Stimulated activated naive CD8-positive, alpha-beta T cell treated with anti-CD3 and anti-CD28 coated beads, Interleukin-15, Interleukin-2, amounts not matched to agents 100 ng/mL and 50 ng/mL, for 24 hours (primary cell): Measurements from ENCODE around the gene MTOR.
A peak's percentile ranks its signal among the peaks of the same experiment; 100 is the strongest.
"Not testable (repeated sequence)": the region's sequence is repeated elsewhere in the genome, so short reads cannot be mapped to it uniquely, and the experiment has no call there.

Experiments used
- H3K27ac Mint-ChIP-seq: one replicate; pipeline ENCODE4 v1.8.0; 2021; ENCODE audit warnings: mild to moderate bottlenecking, mixed read lengths
- H3K27me3 Mint-ChIP-seq: one replicate; pipeline ENCODE4 v1.8.0; 2021; ENCODE audit warnings: mixed read lengths
- H3K36me3 Mint-ChIP-seq: one replicate; pipeline ENCODE4 v1.8.0; 2021; ENCODE audit warnings: low read depth, mixed read lengths
- H3K4me1 Mint-ChIP-seq: one replicate; pipeline ENCODE4 v1.8.0; 2021; ENCODE audit warnings: low read depth, mixed read lengths
- H3K4me3 Mint-ChIP-seq: one replicate; pipeline ENCODE4 v1.8.0; 2021; ENCODE audit warnings: mild to moderate bottlenecking, mixed read lengths
- H3K9me3 Mint-ChIP-seq: one replicate; pipeline ENCODE4 v1.8.0; 2021; ENCODE audit warnings: mixed read lengths

MTOR gene

GRCh38 chr1:11072216-11072917, 190.0 kb downstream of the MTOR start:
- Mint-ChIP-seq H3K27ac (peak overlapping the region; percentile 11), H3K27me3 (no peaks in the 10 kb centered on the region), H3K36me3 (peaks cover 81% of the 10 kb centered on the region), H3K4me3 (no peak overlapping the region), H3K9me3 (no peaks in the 10 kb centered on the region), H3K4me1 (peaks cover 8% of the 10 kb centered on the region)

GRCh38 chr1:11071463-11072215, 190.7 kb downstream of the MTOR start:
- Mint-ChIP-seq H3K36me3 (peaks cover 78% of the 10 kb centered on the region), H3K27me3 (no peaks in the 10 kb centered on the region), H3K9me3 (no peaks in the 10 kb centered on the region), H3K27ac (peak overlapping the region; percentile 51), H3K4me3 (no peak overlapping the region), H3K4me1 (peaks cover 8% of the 10 kb centered on the region)

GRCh38 chr1:11070876-11071275, 191.5 kb downstream of the MTOR start:
- Mint-ChIP-seq H3K4me3 (no peak overlapping the region), H3K4me1 (peaks cover 8% of the 10 kb centered on the region), H3K9me3 (no peaks in the 10 kb centered on the region), H3K36me3 (peaks cover 76% of the 10 kb centered on the region), H3K27ac (no peak overlapping the region), H3K27me3 (no peaks in the 10 kb centered on the region)

- Mint-ChIP-seq H3K4me1 (peaks cover 8% of the 10 kb centered on the region), H3K36me3 (peaks cover 79% of the 10 kb centered on the region), H3K27ac (peak overlapping the region; percentile 90), H3K9me3 (no peaks in the 10 kb centered on the region), H3K27me3 (no peaks in the 10 kb centered on the region), H3K4me3 (no peak overlapping the region)
Measured at GRCh38 chr1:11068600-11069473, 193.5 kb downstream of the MTOR start.

GRCh38 chr1:11067716-11068599, 194.4 kb downstream of the MTOR start:
- Mint-ChIP-seq H3K27ac (no peak overlapping the region), H3K36me3 (peaks cover 87% of the 10 kb centered on the region), H3K4me1 (peaks cover 14% of the 10 kb centered on the region)

DNA sequence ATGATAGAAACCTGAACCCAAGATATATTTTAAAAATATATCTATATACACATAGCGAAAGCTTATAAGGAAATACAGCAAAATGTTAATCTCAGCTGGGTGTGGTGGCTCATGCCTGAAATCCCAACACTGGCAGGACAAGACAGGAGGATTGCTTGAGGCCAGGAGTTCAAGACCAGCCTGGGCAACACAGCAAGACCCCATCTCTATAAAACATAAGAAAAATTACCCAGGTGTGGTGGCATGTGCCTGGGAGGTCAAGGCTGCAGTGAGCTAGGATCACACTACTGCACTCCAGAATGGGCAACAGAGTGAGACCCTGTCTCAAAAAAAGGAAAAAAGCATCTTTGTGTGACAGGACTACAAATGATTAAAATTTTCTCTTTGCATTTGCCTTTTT, 196.6 kb downstream of the MTOR start:
- H3K4me3 Mint-ChIP-seq: no peak overlapping the region
- no peaks in the 10 kb centered on the region for H3K9me3 Mint-ChIP-seq
- no peak overlapping the region for H3K27ac Mint-ChIP-seq
- no peaks in the 10 kb centered on the region for H3K27me3 Mint-ChIP-seq
- peaks cover 80% of the 10 kb centered on the region for H3K36me3 Mint-ChIP-seq
- peaks cover 36% of the 10 kb centered on the region for H3K4me1 Mint-ChIP-seq

More at GRCh38 chr1:11067716-11068599, 194.4 kb downstream of the MTOR start:
- Mint-ChIP-seq H3K4me3 (no peak overlapping the region), H3K27me3 (no peaks in the 10 kb centered on the region), H3K9me3 (no peaks in the 10 kb centered on the region)

DNA sequence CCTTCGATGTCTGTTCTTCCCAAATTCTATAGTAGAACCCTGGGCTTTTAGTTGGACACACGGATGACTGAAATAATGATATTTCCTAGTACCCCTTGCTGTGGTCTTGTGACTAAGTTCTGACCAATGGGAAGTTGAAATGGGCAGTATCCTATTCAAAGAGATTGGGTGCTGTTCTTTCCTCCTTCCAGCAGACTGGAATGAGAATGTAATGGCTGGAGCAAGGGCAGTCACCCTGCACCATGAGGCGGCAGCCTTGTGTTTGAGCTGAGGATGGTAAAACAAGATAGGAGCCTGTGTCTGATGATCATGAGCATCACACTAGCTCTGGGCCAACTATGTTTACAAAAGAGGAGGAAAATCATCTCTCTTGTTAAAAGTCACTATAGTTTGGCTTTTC, 197.4 kb downstream of the MTOR start:
- Mint-ChIP-seq H3K4me3 (no peak overlapping the region), H3K9me3 (no peaks in the 10 kb centered on the region), H3K27me3 (no peaks in the 10 kb centered on the region), H3K36me3 (peaks cover 71% of the 10 kb centered on the region), H3K27ac (no peak overlapping the region), H3K4me1 (peaks cover 42% of the 10 kb centered on the region)

- not testable (repeated sequence) for H3K27ac Mint-ChIP-seq, H3K4me3 Mint-ChIP-seq, H3K27me3 Mint-ChIP-seq, H3K9me3 Mint-ChIP-seq
- Mint-ChIP-seq H3K4me1 (peaks cover 36% of the 10 kb centered on the region), H3K36me3 (peaks cover 65% of the 10 kb centered on the region)
Measured at GRCh38 chr1:11063937-11064537, 198.3 kb downstream of the MTOR start.

- H3K36me3 Mint-ChIP-seq: peaks cover 65% of the 10 kb centered on the region
- H3K9me3 Mint-ChIP-seq: no peaks in the 10 kb centered on the region
- H3K4me3 Mint-ChIP-seq: peak overlapping the region; percentile 50
- H3K4me1 Mint-ChIP-seq: peaks cover 47% of the 10 kb centered on the region
- no peaks in the 10 kb centered on the region for H3K27me3 Mint-ChIP-seq
- H3K27ac Mint-ChIP-seq: peak overlapping the region; percentile 85
Measured at GRCh38 chr1:11062965-11063401, 199.4 kb downstream of the MTOR start.

DNA sequence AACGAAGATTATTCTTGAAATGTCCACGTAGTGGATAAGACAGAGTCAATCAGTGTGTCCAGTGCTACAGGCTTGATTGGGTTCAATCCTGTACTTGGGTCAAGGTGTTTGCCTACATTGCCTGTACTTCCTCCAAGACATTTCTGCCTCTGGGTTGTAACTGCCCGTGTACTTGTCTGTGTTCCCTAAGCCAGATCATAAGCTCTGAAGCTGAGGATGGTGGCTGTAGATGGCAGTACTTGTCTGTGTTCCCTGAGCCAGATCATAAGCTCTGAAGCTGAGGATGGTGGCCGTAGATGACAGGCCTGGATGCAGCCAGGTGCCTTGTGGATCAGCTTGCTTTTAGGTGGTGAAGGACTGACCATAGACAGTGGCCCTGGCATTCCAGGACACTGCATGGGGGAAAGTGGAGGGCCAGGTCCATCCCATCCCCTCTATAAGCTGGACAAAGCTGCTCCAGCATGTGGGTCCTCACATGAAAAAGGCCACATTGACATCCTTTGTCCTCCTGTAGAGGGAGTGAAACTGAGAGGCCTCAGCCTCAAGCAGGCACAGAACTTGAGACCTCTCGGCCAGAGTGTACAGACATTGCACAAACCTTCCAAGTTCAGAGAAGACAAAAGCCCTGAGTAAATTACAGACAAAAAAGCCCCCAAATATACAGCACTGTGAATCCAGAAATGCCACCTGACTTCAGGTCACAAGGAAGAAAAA, 200.5 kb downstream of the MTOR start:
- Mint-ChIP-seq H3K4me1 (peaks cover 57% of the 10 kb centered on the region), H3K9me3 (no peaks in the 10 kb centered on the region), H3K27ac (peak overlapping the region; percentile 65), H3K36me3 (peaks cover 68% of the 10 kb centered on the region), H3K27me3 (no peaks in the 10 kb centered on the region), H3K4me3 (peak overlapping the region; percentile 89)

- peak within 1 kb of the TSS; percentile 97 for H3K27ac Mint-ChIP-seq
- H3K9me3 Mint-ChIP-seq: no peaks in the 10 kb centered on the region
- peaks cover 60% of the 10 kb centered on the region for H3K36me3 Mint-ChIP-seq
- H3K4me1 Mint-ChIP-seq: peaks cover 57% of the 10 kb centered on the region
- H3K27me3 Mint-ChIP-seq: no peaks in the 10 kb centered on the region
- H3K4me3 Mint-ChIP-seq: peak within 1 kb of the TSS; percentile 95
Measured at GRCh38 chr1:11059968-11060830, 202.2 kb downstream of the MTOR start, which contains the start of gene SRM. Gene SRM, minus strand, starts transcription at chr1:11060018. Its CDS starts 75 bp downstream, at chr1:11059943.

DNA sequence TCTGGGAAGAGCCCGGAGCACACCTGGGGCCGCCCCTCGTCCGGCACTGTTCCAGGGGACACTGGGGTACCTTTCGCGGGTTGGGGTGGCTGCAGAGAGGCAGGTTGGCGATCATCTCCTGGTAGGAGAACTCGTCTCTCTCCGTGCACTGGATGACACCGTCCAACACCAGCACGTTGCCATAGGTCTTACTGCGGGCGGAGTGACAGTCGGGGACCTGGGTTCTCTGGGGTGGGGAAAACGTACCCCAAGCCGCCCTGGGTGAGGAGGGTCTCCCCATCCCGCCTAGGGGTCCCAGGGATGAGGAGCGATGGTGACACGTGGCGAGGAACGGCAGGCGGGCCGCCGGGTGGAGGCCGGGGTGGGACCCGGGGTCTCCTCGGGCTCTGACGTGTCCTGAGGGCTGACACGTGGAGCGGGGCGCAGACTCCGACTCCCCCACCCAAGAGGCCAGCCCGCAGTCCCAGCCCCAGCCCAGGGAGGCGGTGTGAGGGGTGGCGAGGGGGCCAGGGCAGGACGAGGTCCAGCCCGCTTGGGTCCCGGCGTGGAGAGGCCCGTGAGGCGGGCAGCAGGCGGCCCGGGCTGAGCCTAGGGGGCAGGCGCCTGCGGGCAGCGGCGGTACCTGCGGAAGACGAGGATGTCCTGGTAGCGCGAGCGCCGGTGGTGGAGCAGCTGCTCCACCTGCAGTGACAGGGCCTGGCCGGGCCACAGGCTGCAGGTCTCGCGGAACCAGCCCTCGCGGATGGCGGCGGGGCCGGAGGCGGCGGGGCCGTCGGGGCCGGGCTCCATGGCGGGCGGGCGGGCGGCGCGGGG, 203.0 kb downstream of the MTOR start:
- no peaks in the 10 kb centered on the region for H3K27me3 Mint-ChIP-seq
- peaks cover 57% of the 10 kb centered on the region for H3K4me1 Mint-ChIP-seq
- H3K9me3 Mint-ChIP-seq: no peaks in the 10 kb centered on the region
- H3K36me3 Mint-ChIP-seq: peaks cover 57% of the 10 kb centered on the region
- H3K27ac Mint-ChIP-seq: peak overlapping the region; percentile 97
- peak overlapping the region; percentile 95 for H3K4me3 Mint-ChIP-seq
